Measurements from ENCODE around the gene TAF6L.

GRCh38 chr11:62806611-62807121, 35.5 kb downstream of the TAF6L start:
- TF ChIP-seq EZH2phosphoT487 (IDR thresholded peaks at IDR 0.05; ENCODE audit: low read depth) (no peak), CTCF (IDR thresholded peaks at IDR 0.05; ENCODE audit: low read depth, low read length) (no peak)
